ENCODE data around the gene MCTP2. TPM values are rescaled to one million over a fixed set of nuclear protein-coding genes. Genes with fewer than 3 reads are reported as not detected.

The MCTP2 gene
- total RNA-seq, 1 experiment from 2014 or later = 1.3 TPM

DNA sequence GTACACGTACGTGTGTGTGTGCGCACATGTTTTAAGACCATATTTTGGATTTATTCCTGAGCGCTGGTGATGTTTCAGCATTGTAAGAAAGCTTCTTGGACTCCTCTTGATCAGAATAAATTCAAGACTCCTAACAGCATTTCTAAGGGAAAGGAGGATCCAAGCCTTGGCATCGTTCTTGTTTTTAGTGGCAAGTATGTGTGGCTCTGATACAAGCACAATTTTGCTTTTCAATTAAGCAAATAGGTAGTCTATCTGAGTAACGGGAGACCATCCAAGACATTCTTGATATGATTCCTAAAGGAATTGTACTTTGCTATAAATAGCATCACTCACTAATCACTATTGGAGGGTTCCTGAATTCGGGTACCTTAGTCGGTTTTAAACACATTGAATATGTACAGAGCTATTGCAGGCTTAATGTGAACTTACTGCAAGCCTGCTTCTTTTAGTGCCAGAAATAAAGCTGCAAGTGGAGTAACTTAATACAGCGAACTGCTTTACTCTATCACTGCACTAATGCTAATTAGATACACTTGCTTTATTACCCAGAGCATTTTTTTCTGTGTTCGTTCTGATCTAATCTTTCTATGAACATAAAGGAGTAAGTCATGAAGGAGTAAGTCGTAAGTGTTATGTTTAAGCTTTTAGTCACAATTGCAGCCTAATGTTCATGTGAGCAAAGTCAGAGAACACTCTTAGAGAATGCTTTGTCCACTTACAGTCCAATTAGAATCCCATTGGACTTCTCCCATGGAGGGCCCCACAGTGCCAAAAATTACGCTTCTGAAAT, 186.3 kb downstream of the MCTP2 start:
- Mint-ChIP-seq H3K27me3 (ENCODE audit: low read depth) (no peaks in the 10 kb centered on the region), H3K4me3 (no peak overlapping the region), H3K27ac (no peak overlapping the region), H3K36me3 (ENCODE audit: insufficient read depth in 1 of 3, low read depth in 3 of 3) (no peaks in the 10 kb centered on the region; a peak in 1 of 7 replicates), H3K4me1 (no peaks in the 10 kb centered on the region), H3K9me3 (peaks cover 0 to 3% of the 10 kb centered on the region in 2 experiments; a peak in 1 of 5 replicates)
- H3K4me2 ChIP-seq (ENCODE audit: insufficient read depth, insufficient read length, low read length) = no peak overlapping the region
- H3T11ph ChIP-seq (ENCODE audit: low read length) = no peak overlapping the region
- no peak overlapping the region for H2AK5ac ChIP-seq (ENCODE audit: insufficient read length, low read length)
- no peak overlapping the region for H4K5ac ChIP-seq (ENCODE audit: insufficient read length, low read depth, low read length)
- no peak overlapping the region for H2BK12ac ChIP-seq (ENCODE audit: insufficient read length, low read depth, low read length)
- H2BK20ac ChIP-seq (ENCODE audit: low read depth, low read length, poor library complexity, severe bottlenecking) = no peak overlapping the region
- no peak overlapping the region for H2BK15ac ChIP-seq (ENCODE audit: low read depth, low read length)
- H3K56ac ChIP-seq (ENCODE audit: insufficient read length, low read depth, low read length) = no peak overlapping the region
- no peaks in the 10 kb centered on the region for H3K27me3 ChIP-seq (ENCODE audit: insufficient read depth, low read length)
- H3K4me1 ChIP-seq (ENCODE audit: insufficient read depth, low read length) = no peaks in the 10 kb centered on the region; the same call in 1 of the 2 replicates
- no peak overlapping the region for H3K14ac ChIP-seq (ENCODE audit: insufficient read depth, low read length)
- H3K23me2 ChIP-seq (ENCODE audit: insufficient read length, low read depth, low read length, poor library complexity, severe bottlenecking) = no peaks in the 10 kb centered on the region
- H3K79me1 ChIP-seq (ENCODE audit: insufficient read depth, low read depth, low read length, poor library complexity, severe bottlenecking) = no peaks in the 10 kb centered on the region
- H3K9me3 ChIP-seq (ENCODE audit: control insufficient read depth, low read depth, low read length) = no peaks in the 10 kb centered on the region
- H4K91ac ChIP-seq (ENCODE audit: insufficient read length, low read depth, low read length) = no peak overlapping the region
- H3K23ac ChIP-seq (ENCODE audit: insufficient read length, low read depth, low read length) = no peak overlapping the region
- no peak overlapping the region for H3K18ac ChIP-seq (ENCODE audit: insufficient read length, low read depth, low read length)
- H2AFZ ChIP-seq (ENCODE audit: low read length) = no peak overlapping the region
- no CpG with 5 or more reads among the region's 12 CpGs for WGBS (ENCODE audit: extremely low coverage, insufficient read length, low lambda C conversion rate)
- DNase-seq = no peak
- TF ChIP-seq, protein P1, sequence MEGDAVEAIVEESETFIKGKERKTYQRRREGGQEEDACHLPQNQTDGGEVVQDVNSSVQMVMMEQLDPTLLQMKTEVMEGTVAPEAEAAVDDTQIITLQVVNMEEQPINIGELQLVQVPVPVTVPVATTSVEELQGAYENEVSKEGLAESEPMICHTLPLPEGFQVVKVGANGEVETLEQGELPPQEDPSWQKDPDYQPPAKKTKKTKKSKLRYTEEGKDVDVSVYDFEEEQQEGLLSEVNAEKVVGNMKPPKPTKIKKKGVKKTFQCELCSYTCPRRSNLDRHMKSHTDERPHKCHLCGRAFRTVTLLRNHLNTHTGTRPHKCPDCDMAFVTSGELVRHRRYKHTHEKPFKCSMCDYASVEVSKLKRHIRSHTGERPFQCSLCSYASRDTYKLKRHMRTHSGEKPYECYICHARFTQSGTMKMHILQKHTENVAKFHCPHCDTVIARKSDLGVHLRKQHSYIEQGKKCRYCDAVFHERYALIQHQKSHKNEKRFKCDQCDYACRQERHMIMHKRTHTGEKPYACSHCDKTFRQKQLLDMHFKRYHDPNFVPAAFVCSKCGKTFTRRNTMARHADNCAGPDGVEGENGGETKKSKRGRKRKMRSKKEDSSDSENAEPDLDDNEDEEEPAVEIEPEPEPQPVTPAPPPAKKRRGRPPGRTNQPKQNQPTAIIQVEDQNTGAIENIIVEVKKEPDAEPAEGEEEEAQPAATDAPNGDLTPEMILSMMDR (conservative IDR thresholded peaks at IDR 0.05) = no peak
- no peaks in the 10 kb centered on the region for H4K20me1 ChIP-seq (ENCODE audit: control insufficient read depth, insufficient read depth, insufficient read length)
- no peaks in the 10 kb centered on the region for H3K79me2 ChIP-seq (ENCODE audit: insufficient read depth, low read length)
- H2BK120ac ChIP-seq (ENCODE audit: low read depth, low read length, poor library complexity, severe bottlenecking) = no peak overlapping the region
- H3K27ac ChIP-seq (ENCODE audit: insufficient read length, low read depth, low read length) = no peak overlapping the region
- no peak overlapping the region for H2BK5ac ChIP-seq (ENCODE audit: insufficient read length, low read length)
- no peak overlapping the region for H4K8ac ChIP-seq (replicated peaks; ENCODE audit: insufficient read length, low read depth, low read length)
- H3K4ac ChIP-seq (ENCODE audit: low read depth, low read length) = no peak overlapping the region
- no peak overlapping the region for H3K9ac ChIP-seq (ENCODE audit: extremely low read depth, insufficient read length, low read length)

Data from H9 (cell line).